BJ (cell line): ENCODE data around the gene DPT. TPM values are rescaled to one million over a fixed set of nuclear protein-coding genes. Genes with fewer than 3 reads are reported as not detected.

Experiments
- CTCF ChIA-PET: fragments of 350-600 bp; formaldehyde crosslinking; extraction: SDS; loops from one replicate; lab custom pipeline; 2021; ENCODE audit warnings: antibody characterized with exemption, inconsistent platforms; lab: Yijun Ruan, JAX
- POLR2A ChIA-PET: fragments of 300-600 bp; sonication (Branson Sonifier 250); formaldehyde crosslinking; extraction: SDS; loops from one replicate; lab custom pipeline; 2021; ENCODE audit warnings: antibody characterized with exemption; lab: Charles Lee
- DNase-seq: peaks from one replicate; pipeline ENCODE4 v3.0.0-alpha.2; 2011; ENCODE audit warnings: low read depth
- H3K27me3 ChIP-seq: 2 replicates; pipeline ENCODE4 v1.6.0; 2011; ENCODE audit warnings: low read length; ENCODE audit not compliant: control insufficient read depth, insufficient read depth
- H3K36me3 ChIP-seq: 2 replicates; pipeline ENCODE4 v1.5.1; 2011; ENCODE audit warnings: low read length; ENCODE audit not compliant: control insufficient read depth, insufficient read depth
- H3K4me3 ChIP-seq: 2 replicates; pipeline ENCODE4 v1.5.1; 2011; ENCODE audit warnings: low read depth, mild to moderate bottlenecking, control low read depth, low read length
- CTCF ChIP-seq: IDR thresholded peaks from 2 replicates; pipeline ENCODE4 v1.5.1; 2011; ENCODE audit warnings: low read depth, mild to moderate bottlenecking, control low read depth, inconsistent platforms, low read length, moderate library complexity; ENCODE audit not compliant: insufficient read depth
- polyA plus RNA-seq: library from polyadenylated mRNA; depleted of rRNA; stranded (reverse); fragments of >200 nt; gene quantifications from 2 replicates; pipeline ENCODE4 v1.2.3, GENCODE V29; 2011

The DPT gene
- polyA plus RNA-seq, 1 experiment: 0.13 TPM

GRCh38 chr1:168731244-168731953 lies 2.4 kb upstream of the DPT start:
- POLR2A ChIA-PET: no interaction called here
- no peak for TF ChIP-seq CTCF
- CTCF ChIA-PET: interaction anchor here (0.6 kb wide), 1 partner anchor 532 kb away, joined by 3 read pairs; no protein-coding TSS in a partner anchor

GRCh38 chr1:168729405-168729802 lies 398 bp upstream of the DPT start:
- Histone ChIP-seq H3K4me3 (no peak overlapping the region), H3K36me3 (no peaks in the 10 kb centered on the region), H3K27me3 (no peaks in the 10 kb centered on the region; the same call in 1 of the 2 replicates)
- POLR2A ChIA-PET: no interaction called here
- no peak for DNase-seq
- TF ChIP-seq CTCF: no peak
- CTCF ChIA-PET: interaction anchor here (0.7 to 1.6 kb wide), 3 partner anchors 11 to 103 kb away, joined by 3 read pairs; no protein-coding TSS in a partner anchor

More at GRCh38 chr1:168731244-168731953, 2.4 kb upstream of the DPT start:
- no peaks in the 10 kb centered on the region for H3K36me3 ChIP-seq
- no peak overlapping the region for H3K4me3 ChIP-seq
- no peaks in the 10 kb centered on the region for H3K27me3 ChIP-seq
- no peak for DNase-seq

- TF ChIP-seq CTCF: no peak
- POLR2A ChIA-PET: no interaction called here
- no peak for DNase-seq
- Histone ChIP-seq H3K36me3 (no peaks in the 10 kb centered on the region), H3K27me3 (peaks cover 1% of the 10 kb centered on the region; the same call in 1 of the 2 replicates), H3K4me3 (no peak overlapping the region)
- CTCF ChIA-PET: no interaction called here
Observed at GRCh38 chr1:168726719-168727118, 2.3 kb downstream of the DPT start.

GRCh38 chr1:168726281-168726680 lies 2.7 kb downstream of the DPT start:
- Histone ChIP-seq H3K4me3 (no peak overlapping the region), H3K27me3 (peaks cover 1% of the 10 kb centered on the region; the same call in 1 of the 2 replicates), H3K36me3 (no peaks in the 10 kb centered on the region)
- ChIA-PET POLR2A (interaction anchor here (0.6 kb wide), 1 partner anchor 10 kb away, joined by 3 read pairs; no protein-coding TSS in a partner anchor), CTCF (interaction anchor here (1.0 kb wide), 1 partner anchor 10 kb away, joined by 3 read pairs; no protein-coding TSS in a partner anchor)
- DNase-seq: no peak
- TF ChIP-seq CTCF: no peak

GRCh38 chr1:168725831-168726230 lies 3.2 kb downstream of the DPT start:
- H3K4me3 ChIP-seq: no peak overlapping the region
- no peaks in the 10 kb centered on the region for H3K36me3 ChIP-seq
- ChIA-PET CTCF (interaction anchor here (1.0 kb wide), 1 partner anchor 9 kb away, joined by 3 read pairs; no protein-coding TSS in a partner anchor), POLR2A (interaction anchor here (0.6 kb wide), 1 partner anchor 10 kb away, joined by 3 read pairs; no protein-coding TSS in a partner anchor)
- peaks cover 1% of the 10 kb centered on the region; the same call in 1 of the 2 replicates for H3K27me3 ChIP-seq
- no peak for DNase-seq
- TF ChIP-seq CTCF: no peak
